ENCODE results near the gene MEA1.

MEA1 gene

DNA sequence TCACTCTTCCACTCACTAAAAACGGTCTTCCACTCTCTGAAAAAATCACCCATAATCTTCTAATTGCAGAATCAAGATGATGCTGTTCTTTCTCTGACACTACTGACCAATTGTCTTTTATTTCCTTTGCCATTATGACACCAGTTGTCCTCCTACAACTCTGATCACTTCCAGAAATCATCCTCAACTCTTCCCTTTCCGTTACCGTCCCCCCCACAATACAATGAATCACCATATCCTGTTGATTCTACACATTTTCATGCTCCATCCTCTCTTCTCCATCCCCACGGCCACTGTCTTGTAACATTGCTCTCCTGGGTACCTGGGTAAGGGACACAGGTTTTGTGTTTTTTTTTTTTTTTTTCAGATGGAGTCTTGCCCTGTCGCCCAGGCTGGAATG lies 31.9 kb downstream of the MEA1 start:
- TF ChIP-seq, protein P1, sequence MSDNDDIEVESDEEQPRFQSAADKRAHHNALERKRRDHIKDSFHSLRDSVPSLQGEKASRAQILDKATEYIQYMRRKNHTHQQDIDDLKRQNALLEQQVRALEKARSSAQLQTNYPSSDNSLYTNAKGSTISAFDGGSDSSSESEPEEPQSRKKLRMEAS (IDR thresholded peaks at IDR 0.05): no peak
- TF ChIP-seq, protein P2, sequence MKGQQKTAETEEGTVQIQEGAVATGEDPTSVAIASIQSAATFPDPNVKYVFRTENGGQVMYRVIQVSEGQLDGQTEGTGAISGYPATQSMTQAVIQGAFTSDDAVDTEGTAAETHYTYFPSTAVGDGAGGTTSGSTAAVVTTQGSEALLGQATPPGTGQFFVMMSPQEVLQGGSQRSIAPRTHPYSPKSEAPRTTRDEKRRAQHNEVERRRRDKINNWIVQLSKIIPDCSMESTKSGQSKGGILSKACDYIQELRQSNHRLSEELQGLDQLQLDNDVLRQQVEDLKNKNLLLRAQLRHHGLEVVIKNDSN (IDR thresholded peaks at IDR 0.05): no peak
- TF ChIP-seq YY1 (IDR thresholded peaks at IDR 0.05; ENCODE audit: low read depth): no peak
- no peak for TF ChIP-seq FOXM1 (IDR thresholded peaks at IDR 0.05; ENCODE audit: borderline replicate concordance, low read depth)
- TF ChIP-seq NFIC (IDR thresholded peaks at IDR 0.05): no peak
- TF ChIP-seq EGR1 (IDR thresholded peaks at IDR 0.05): no peak
- no peak for TF ChIP-seq ZBTB7A (IDR thresholded peaks at IDR 0.05; ENCODE audit: low read depth)
- no peak for TF ChIP-seq TEAD4 (IDR thresholded peaks at IDR 0.05)
- TF ChIP-seq RAD21 (IDR thresholded peaks at IDR 0.05; ENCODE audit: low read depth): no peak
- TF ChIP-seq CREB1 (IDR thresholded peaks at IDR 0.05; ENCODE audit: low read depth): no peak
- TF ChIP-seq, protein P3, sequence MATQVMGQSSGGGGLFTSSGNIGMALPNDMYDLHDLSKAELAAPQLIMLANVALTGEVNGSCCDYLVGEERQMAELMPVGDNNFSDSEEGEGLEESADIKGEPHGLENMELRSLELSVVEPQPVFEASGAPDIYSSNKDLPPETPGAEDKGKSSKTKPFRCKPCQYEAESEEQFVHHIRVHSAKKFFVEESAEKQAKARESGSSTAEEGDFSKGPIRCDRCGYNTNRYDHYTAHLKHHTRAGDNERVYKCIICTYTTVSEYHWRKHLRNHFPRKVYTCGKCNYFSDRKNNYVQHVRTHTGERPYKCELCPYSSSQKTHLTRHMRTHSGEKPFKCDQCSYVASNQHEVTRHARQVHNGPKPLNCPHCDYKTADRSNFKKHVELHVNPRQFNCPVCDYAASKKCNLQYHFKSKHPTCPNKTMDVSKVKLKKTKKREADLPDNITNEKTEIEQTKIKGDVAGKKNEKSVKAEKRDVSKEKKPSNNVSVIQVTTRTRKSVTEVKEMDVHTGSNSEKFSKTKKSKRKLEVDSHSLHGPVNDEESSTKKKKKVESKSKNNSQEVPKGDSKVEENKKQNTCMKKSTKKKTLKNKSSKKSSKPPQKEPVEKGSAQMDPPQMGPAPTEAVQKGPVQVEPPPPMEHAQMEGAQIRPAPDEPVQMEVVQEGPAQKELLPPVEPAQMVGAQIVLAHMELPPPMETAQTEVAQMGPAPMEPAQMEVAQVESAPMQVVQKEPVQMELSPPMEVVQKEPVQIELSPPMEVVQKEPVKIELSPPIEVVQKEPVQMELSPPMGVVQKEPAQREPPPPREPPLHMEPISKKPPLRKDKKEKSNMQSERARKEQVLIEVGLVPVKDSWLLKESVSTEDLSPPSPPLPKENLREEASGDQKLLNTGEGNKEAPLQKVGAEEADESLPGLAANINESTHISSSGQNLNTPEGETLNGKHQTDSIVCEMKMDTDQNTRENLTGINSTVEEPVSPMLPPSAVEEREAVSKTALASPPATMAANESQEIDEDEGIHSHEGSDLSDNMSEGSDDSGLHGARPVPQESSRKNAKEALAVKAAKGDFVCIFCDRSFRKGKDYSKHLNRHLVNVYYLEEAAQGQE (IDR thresholded peaks at IDR 0.05; ENCODE audit: low read depth): no peak
- TF ChIP-seq TCF12 (IDR thresholded peaks at IDR 0.05; ENCODE audit: low read depth): no peak
- TF ChIP-seq TAF1 (IDR thresholded peaks at IDR 0.05; ENCODE audit: low read depth): no peak
- no peak for TF ChIP-seq CEBPB (IDR thresholded peaks at IDR 0.05)
- TF ChIP-seq EP300 (IDR thresholded peaks at IDR 0.05; ENCODE audit: borderline replicate concordance): no peak

- TF ChIP-seq TAF1 (IDR thresholded peaks at IDR 0.05; ENCODE audit: low read depth): no peak
Measured at GRCh38 chr6:42979523-42980177, 34.1 kb downstream of the MEA1 start.

DNA sequence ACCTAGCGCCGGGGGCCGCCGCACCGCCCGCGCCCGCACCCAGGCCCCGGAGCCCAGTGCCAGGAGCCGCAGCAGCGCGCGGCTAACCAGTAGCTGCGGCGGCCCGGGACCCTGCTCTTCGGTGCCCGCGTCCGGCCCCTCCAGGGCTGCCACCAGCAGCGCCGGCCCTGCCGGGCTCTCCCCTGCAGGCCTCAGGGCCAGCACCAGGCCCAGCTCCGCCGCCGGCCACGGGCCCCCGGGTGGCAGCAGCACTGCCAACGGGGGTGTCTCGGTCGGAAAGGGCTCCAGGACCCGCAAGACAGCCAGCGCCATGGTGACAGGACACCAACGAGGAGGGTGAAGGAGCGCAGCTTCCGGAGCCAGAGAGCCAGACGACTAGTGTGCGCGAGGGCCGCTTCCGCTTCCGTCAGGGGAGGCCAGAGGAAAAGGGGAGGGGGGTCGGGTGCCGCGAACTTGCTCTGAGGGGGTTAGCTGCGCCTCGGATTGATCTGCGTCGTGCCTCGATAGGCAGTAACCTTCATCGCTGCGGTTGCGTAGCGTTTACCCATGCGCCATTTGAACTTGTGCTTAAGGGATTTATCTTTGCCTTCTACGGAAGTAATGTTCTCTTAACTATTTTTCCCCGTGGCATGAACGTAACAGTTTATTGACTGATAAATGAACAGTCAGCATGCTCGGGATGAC lies 34.8 kb downstream of the MEA1 start, which contains the start of gene PEX6:
Gene PEX6 (minus strand): TSS at position 343 of the 684 bp plus-strand sequence. CDS start 31 bp downstream, at position 312.
- TF ChIP-seq, protein P2 (IDR thresholded peaks at IDR 0.05): no peak
- TF ChIP-seq NFIC (IDR thresholded peaks at IDR 0.05): no peak
- TF ChIP-seq YY1 (IDR thresholded peaks at IDR 0.05; ENCODE audit: low read depth): peak; percentile 71
- TF ChIP-seq CEBPB (IDR thresholded peaks at IDR 0.05): no peak
- no peak for TF ChIP-seq EP300 (IDR thresholded peaks at IDR 0.05; ENCODE audit: borderline replicate concordance)
- TF ChIP-seq, protein P3 (IDR thresholded peaks at IDR 0.05; ENCODE audit: low read depth): no peak
- no peak for TF ChIP-seq CREB1 (IDR thresholded peaks at IDR 0.05; ENCODE audit: low read depth)
- TF ChIP-seq, protein P1 (IDR thresholded peaks at IDR 0.05): peak; percentile 71
- TF ChIP-seq FOXM1 (IDR thresholded peaks at IDR 0.05; ENCODE audit: borderline replicate concordance, low read depth): no peak
- 0 out of 2 replicates have a peak, but pooled peaks have one; percentile 17 for TF ChIP-seq TCF12 (IDR thresholded peaks at IDR 0.05; ENCODE audit: low read depth)
- 0 out of 2 replicates have a peak, but pooled peaks have one; percentile 40 for TF ChIP-seq TEAD4 (IDR thresholded peaks at IDR 0.05)
- TF ChIP-seq ZBTB7A (IDR thresholded peaks at IDR 0.05; ENCODE audit: low read depth): peak; percentile 94
- TF ChIP-seq EGR1 (IDR thresholded peaks at IDR 0.05): no peak
- peak; percentile 88 for TF ChIP-seq TAF1 (IDR thresholded peaks at IDR 0.05; ENCODE audit: low read depth)
- no peak for TF ChIP-seq RAD21 (IDR thresholded peaks at IDR 0.05; ENCODE audit: low read depth)

DNA sequence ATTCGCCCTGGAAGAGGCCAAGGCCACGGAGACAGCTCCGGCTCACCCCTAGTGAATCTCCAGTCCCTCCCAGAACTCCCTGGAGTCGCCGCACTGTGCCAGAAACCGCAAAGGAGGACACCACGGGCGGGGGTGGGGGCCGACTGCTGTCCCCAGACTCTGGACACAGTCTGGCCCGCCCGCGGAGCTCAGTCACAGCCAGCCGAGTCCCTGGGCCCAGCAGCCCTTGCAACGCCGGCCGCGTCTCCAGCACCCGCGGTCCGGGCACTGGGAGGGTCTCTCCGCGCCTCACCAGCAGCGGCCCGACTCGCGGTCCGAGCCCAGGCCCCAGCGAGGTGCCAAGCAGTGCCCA lies 35.3 kb downstream of the MEA1 start:
- TF ChIP-seq ZBTB7A (IDR thresholded peaks at IDR 0.05; ENCODE audit: low read depth) (no peak), NFIC (IDR thresholded peaks at IDR 0.05) (no peak), EP300 (IDR thresholded peaks at IDR 0.05; ENCODE audit: borderline replicate concordance) (no peak), FOXM1 (IDR thresholded peaks at IDR 0.05; ENCODE audit: borderline replicate concordance, low read depth) (no peak), YY1 (IDR thresholded peaks at IDR 0.05; ENCODE audit: low read depth) (no peak), RAD21 (IDR thresholded peaks at IDR 0.05; ENCODE audit: low read depth) (no peak), TCF12 (IDR thresholded peaks at IDR 0.05; ENCODE audit: low read depth) (no peak), CEBPB (IDR thresholded peaks at IDR 0.05) (no peak), TEAD4 (IDR thresholded peaks at IDR 0.05) (no peak), TAF1 (IDR thresholded peaks at IDR 0.05; ENCODE audit: low read depth) (no peak), CREB1 (IDR thresholded peaks at IDR 0.05; ENCODE audit: low read depth) (no peak), EGR1 (IDR thresholded peaks at IDR 0.05) (no peak)
- TF ChIP-seq, protein P3 (IDR thresholded peaks at IDR 0.05; ENCODE audit: low read depth): no peak
- TF ChIP-seq, protein P2 (IDR thresholded peaks at IDR 0.05): no peak
- TF ChIP-seq, protein P1 (IDR thresholded peaks at IDR 0.05): no peak

All from Ishikawa (cell line).